NCI-H146 treated with DMSO at 0.1 percent for 48 hours (cell line): ENCODE measurements around the gene NCK2.

Experiments used
- DNase-seq: peaks from one replicate; lab custom pipeline; 2025; ENCODE audit not compliant: unreplicated experiment; lab: John Stamatoyannopoulos, UW

The NCK2 gene

GRCh38 chr2:105744909-105745853 lies at the start of gene NCK2:
NCK2 (plus strand) TSS chr2:105744912; CDS start chr2:105855064, 110,152 bp downstream.
- no peak for DNase-seq

DNA sequence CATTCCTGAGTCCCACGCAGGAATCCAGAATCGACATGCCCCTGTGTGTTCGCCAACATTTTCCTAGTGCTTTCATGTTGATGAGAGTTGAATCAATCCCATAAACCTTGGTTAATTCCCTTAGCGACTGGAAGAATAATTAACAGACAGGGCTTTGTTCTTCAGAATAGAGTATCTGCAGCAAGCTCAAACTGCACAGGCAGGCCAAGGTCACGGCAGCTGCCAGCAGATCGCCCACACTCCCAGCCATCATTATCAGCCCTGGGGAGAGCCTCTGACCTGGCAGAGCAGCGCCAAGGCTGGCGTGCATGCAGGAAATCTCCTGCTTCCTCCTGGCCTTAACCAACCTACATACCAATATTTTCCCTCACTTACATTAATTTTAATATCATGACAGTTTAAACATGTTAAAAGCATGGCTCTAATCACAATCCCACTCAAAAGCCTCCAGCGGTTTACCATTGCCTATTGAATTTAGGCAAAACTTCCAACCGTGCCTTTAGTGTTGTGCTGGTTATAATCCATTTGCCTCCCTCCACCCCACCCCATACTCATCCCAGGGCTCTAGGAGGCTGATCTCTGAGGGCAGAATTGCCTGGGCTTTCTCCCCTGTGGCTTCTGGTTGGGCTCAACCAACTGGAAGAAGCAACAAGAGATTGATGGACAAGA lies 46.8 kb upstream of the NCK2 start:
- DNase-seq = no peak

DNA sequence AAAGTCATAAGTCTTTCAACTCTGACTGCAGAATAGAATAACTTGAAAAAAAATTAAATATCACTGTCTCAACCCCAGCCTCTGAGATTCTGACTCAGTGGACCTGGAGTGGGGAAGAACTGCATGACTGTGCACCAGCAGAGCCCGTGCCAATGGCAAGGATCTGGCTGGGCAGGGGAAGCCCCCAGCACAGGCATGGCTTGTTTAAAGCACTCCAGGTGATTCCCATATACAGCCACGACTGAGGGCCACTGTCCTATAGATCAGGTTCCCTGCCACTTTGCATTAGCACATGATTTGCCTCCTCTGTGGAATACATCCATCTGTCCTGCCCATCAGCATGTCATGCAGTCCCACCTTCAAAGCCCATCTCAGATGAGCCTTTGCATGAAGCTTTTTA lies 45.9 kb upstream of the NCK2 start:
- no peak for DNase-seq

DNA sequence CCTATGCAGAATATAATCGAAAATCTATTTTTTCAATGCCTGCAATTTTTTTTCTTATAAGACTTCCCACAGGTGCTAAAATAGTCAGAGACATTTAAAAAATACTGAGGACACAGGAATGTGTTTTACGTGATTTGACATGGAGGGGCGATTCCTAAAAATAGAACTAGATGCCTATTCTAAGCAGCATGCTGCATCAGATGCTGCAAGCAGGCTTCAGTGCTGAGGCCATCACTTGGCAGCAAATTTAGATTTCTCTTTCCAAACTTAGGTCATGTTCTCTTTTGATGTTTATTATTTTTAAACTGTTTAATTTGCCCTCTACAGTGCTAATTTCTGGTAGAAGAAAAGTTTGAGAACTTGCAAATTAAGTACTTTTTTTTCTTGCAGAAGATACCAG lies 43.7 kb upstream of the NCK2 start:
- no peak for DNase-seq

DNA sequence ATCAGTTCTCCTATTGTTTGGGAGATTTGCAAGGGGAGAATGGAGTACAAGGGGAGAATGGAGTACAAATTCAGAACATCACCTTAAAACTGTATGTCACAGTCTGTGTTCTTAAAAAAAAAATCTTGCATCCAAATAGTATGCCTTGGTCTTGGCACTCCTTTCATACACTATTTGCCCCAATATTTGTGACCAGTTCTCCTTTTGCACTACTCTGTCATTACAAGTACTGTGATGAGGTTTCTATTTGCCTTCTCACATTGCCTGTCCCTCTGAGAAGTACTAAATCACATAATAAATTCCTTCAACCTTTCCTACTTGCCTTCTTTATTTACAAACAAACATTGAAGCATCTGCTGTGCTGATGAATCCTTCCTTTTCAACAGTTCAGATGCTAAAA lies 36.0 kb upstream of the NCK2 start:
- DNase-seq = no peak

- DNase-seq = peak; percentile 10
Observed at GRCh38 chr2:105711394-105711793, 33.3 kb upstream of the NCK2 start.

DNA sequence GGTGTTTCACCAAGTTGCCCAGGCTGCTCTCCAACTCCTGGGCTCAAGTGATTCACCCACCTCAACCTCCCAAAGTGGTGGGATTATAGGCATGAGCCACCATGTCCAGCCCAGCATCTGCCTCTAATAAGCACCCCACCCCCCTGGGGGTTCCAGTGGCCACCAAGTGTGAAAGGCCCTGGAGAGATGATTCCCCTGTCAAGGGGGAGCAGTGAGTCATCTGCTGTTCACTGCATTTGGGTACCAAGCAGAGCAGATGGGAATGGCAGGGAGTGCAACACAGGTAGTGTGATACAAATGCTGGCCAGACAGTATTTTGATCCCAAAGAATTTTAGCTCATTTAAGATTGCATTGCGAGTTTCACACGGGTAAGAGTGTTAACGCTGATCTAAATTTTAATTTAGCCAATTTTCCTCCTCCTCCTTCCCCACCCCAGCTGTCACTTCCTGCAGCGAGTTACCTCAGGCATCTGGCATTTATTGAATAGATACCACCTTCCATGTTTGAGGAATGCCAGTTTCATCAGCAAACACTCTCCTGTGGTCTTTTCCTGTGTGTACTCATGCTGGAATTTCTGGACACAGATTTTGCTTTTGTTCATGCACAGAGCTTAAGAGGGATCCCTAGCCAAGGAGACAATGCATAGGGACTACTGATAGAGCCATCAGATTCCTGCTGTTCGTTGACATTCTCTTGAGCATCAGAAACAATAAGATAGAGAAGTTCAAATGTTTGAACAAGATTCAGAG lies 32.4 kb upstream of the NCK2 start:
- peak; percentile 91 for DNase-seq

GRCh38 chr2:105712981-105713596 lies 31.6 kb upstream of the NCK2 start:
- no peak for DNase-seq

DNA sequence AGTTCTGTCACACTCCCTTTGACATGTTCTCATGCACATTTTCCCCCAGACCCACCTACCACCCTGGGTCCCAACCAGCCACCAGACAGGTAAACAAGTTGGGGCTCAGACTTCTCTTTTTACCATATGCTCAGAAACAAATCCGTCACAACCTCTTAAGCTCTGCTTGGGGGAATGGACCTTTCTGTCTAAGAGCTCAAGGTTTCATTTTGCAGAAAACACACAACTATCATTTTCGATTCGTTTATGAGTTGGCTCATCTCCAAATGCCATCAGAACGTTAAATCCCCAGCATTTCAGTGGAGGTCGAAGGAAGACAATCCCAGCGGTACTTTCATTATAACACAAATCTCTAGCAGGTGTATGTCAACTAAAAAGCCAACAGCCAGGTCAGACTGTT lies 30.6 kb upstream of the NCK2 start:
- DNase-seq = no peak

DNA sequence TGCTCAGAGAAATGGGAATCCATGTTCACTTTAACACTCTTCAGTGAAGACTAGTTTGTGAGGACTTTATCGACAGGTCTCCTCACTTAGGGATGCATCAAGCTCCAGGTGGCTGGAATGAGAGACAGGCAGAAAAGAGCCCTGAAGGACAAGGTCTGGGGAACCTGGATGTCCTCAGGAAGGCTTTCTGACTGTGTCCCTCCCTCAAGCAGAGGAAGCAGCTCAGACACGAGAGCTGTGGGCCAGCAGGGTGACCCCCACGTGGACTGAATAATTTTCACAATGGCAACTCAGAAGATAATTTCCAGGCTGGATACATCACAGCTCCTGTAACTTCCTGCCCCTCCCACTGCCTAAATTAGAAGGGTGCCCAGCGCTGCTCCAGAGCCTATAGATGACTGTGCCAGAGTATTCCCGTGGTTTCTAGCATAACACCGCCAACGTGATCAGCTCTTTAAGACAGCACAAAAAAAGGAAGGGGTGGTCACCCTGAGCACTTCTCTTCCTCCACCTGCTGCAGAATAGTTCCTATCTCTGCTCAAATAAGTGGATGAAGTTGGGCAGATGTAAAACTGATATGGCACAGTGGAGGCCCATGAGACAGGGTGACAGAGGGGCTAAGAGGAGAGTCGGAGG lies 25.7 kb upstream of the NCK2 start:
- no peak for DNase-seq

- DNase-seq = no peak
Observed at GRCh38 chr2:105721991-105722511, 22.7 kb upstream of the NCK2 start.

DNA sequence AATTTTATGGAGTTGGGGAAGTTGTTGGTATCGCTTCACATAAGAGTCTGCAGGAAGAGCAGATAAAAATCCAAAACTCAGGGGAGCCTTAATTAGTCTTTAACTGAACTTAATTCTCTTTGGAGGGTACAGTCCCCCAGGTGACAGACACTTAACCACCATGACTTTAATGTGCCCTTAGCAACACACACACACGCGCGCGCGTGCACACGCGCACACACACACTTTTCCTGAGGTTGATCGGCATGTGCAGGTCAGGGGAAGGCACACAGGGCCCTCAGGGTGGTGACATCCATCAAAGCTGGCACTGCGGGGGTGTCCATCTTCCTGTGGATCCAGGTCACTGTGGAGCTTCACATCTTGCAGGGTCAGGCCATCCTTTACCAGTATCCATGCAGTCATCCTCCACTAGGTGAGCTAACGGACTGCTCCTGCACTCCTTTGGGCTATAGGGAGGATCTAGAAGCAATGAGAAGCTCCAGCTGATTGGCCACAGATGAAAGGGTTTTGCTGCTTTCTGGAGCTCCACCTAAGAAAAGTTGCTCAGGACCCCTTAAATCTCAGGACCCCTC lies 21.9 kb upstream of the NCK2 start:
- DNase-seq = no peak

DNA sequence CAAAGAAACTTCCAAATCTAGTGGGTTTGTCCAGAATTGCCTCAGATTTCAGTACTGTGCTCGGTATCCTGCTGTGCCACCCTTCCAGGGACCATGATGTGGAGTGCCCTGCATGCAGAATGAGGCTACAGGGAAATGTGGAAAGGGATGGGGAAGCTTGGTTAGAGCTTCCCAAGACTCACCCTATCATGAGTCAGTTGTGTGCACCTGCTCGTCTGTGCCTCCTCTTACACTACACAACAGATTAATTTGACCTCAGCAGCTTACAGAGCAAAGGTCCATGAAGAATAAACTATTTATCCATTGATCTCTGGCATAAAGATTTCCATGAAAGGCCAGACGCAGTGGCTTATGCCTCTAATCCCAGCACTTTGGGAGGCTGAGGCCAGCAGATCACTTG lies 21.3 kb upstream of the NCK2 start:
- no peak for DNase-seq

GRCh38 chr2:105725388-105725787 lies 19.3 kb upstream of the NCK2 start:
- DNase-seq = no peak

DNA sequence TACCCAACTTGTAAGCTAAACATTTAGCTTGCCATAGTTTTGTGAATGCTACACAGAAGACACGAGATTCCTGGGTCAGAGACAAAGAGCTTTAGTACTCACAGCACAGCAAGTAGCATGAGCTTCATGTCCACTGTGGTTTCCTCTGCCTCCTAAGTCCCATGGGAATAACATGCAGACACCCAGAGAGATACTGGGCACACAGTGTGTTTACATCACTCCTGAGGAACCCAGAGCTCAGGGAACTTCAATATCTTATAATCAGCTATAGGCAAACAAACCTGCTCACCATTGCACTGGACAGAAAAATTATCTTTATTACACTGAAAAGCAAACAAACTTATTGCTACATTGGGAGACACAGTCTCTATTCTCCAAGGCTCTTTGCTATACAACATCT lies 14.5 kb upstream of the NCK2 start:
- DNase-seq = no peak

- no peak for DNase-seq
Observed at GRCh38 chr2:105731511-105731910, 13.2 kb upstream of the NCK2 start.

GRCh38 chr2:105732101-105732500 lies 12.6 kb upstream of the NCK2 start:
- DNase-seq = no peak

- DNase-seq = no peak
Observed at GRCh38 chr2:105732955-105733607, 11.6 kb upstream of the NCK2 start.

DNA sequence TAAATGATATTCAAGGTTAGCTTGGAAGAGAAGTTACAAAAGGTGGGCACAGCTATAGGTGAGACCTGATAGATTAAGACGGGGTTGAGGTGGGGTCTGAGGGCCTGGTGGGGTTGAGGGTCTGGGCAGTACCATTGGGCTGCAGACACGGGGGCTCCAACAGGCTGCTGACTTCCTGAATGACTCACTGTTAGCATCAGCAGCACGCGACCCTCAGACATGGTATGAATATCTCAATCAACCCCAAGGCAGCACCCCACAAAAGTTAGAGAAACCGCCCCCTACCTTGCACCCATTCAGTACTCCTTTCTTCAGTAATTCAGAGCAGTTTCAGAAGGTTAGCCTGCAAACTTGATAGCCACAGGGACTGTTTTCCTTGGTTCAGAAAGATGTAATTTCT lies 10.8 kb upstream of the NCK2 start:
- no peak for DNase-seq
